Measurements from ENCODE around the gene TPSG1.
"Not testable (repeated sequence)": the region's sequence is repeated elsewhere in the genome, so short reads cannot be mapped to it uniquely, and the experiment has no call there.

GRCh38 chr16:1185460-1186207 lies 39.4 kb downstream of the TPSG1 start:
- TF ChIP-seq CTCF, POLR2A (IDR thresholded peaks at IDR 0.05): not testable (repeated sequence)

Data from uterus (tissue), 2 donors.